Neuronal stem cell (in vitro differentiated cells): ENCODE measurements around the gene ILK.

ENCODE experiments used
- DNase-seq: peaks from one replicate; pipeline ENCODE4 v3.0.0-alpha.2; 2013; ENCODE audit warnings: low spot score
- H2AFZ ChIP-seq: one replicate; pipeline ENCODE4 v1.6.1; 2013; ENCODE audit warnings: mild to moderate bottlenecking, low read length, inconsistent platforms
- H2AK5ac ChIP-seq: 2 replicates; pipeline ENCODE4 v1.6.1; 2013; ENCODE audit warnings: low read depth, mild to moderate bottlenecking, inconsistent platforms, low read length, moderate library complexity, mixed read lengths
- H2BK120ac ChIP-seq: 2 replicates; pipeline ENCODE4 v1.6.1; 2013; ENCODE audit warnings: low read depth, mild to moderate bottlenecking, inconsistent platforms, low read length, moderate library complexity, mixed read lengths
- H2BK12ac ChIP-seq: one replicate; pipeline ENCODE4 v1.6.1; 2013; ENCODE audit warnings: low read length, inconsistent platforms
- H2BK15ac ChIP-seq: 2 replicates; pipeline ENCODE4 v1.6.1; 2013; ENCODE audit warnings: mild to moderate bottlenecking, low read length, inconsistent platforms, mixed read lengths
- H2BK5ac ChIP-seq: one replicate; pipeline ENCODE4 v1.6.1; 2013; ENCODE audit warnings: inconsistent platforms, mild to moderate bottlenecking, low read length, moderate library complexity
- H3K14ac ChIP-seq: one replicate; pipeline ENCODE4 v1.6.1; 2013; ENCODE audit warnings: low read length, inconsistent platforms
- H3K18ac ChIP-seq: 2 replicates; pipeline ENCODE4 v1.6.1; 2013; ENCODE audit warnings: low read length, inconsistent platforms
- H3K23ac ChIP-seq: 2 replicates; pipeline ENCODE4 v1.6.1; 2013; ENCODE audit warnings: low read depth, mild to moderate bottlenecking, mixed read lengths, low read length, inconsistent platforms; ENCODE audit not compliant: poor library complexity
- H3K27ac ChIP-seq: replicated peaks from 3 replicates; pipeline ENCODE4 v1.5.1; 2013; ENCODE audit warnings: low read length, inconsistent platforms
- H3K27me3 ChIP-seq, 3 experiments: 2 replicates each; pipeline ENCODE4 v1.6.1; 2013; ENCODE audit warnings: low read length in 3 of 3, mild to moderate bottlenecking in 2 of 3, inconsistent platforms in 1 of 3, low read depth in 1 of 3, mixed read lengths in 1 of 3, moderate library complexity in 1 of 3; ENCODE audit not compliant: control insufficient read depth in 3 of 3, insufficient read depth in 3 of 3
- H3K36me3 ChIP-seq, 2 donors: replicated peaks in 1 of 2; 2 replicates each; pipeline ENCODE4 v1.6.1; 2013; ENCODE audit warnings: low read length in 2 of 2; ENCODE audit not compliant: control insufficient read depth in 2 of 2, insufficient read depth in 2 of 2
- H3K4ac ChIP-seq: 2 replicates; pipeline ENCODE4 v1.6.1; 2013; ENCODE audit warnings: inconsistent platforms, mild to moderate bottlenecking, low read length, moderate library complexity
- H3K4me1 ChIP-seq, 2 donors: 1 replicate in 1 of 2; 2 replicates in 1 of 2; pipeline ENCODE4 v1.6.1; 2013; ENCODE audit warnings: low read length in 2 of 2, low read depth in 1 of 2; ENCODE audit not compliant: control insufficient read depth in 2 of 2, insufficient read depth in 1 of 2
- H3K4me2 ChIP-seq: one replicate; pipeline ENCODE4 v1.6.1; 2013; ENCODE audit warnings: mild to moderate bottlenecking, low read length, inconsistent platforms; ENCODE audit not compliant: insufficient read depth, poor library complexity, severe bottlenecking
- H3K4me3 ChIP-seq, 2 donors: 2 replicates each; pipeline ENCODE4 v1.5.1; 2013; ENCODE audit warnings: low read length in 2 of 2, mild to moderate bottlenecking in 2 of 2, inconsistent platforms in 1 of 2, moderate library complexity in 1 of 2
- H3K79me1 ChIP-seq: one replicate; pipeline ENCODE4 v1.6.1; 2013; ENCODE audit warnings: low read depth, mild to moderate bottlenecking, inconsistent platforms, low read length, moderate library complexity
- H3K9ac ChIP-seq: one replicate; pipeline ENCODE4 v1.6.1; 2013; ENCODE audit warnings: mild to moderate bottlenecking, low read depth, low read length, inconsistent platforms; ENCODE audit not compliant: poor library complexity
- H3K9me3 ChIP-seq, 2 donors: replicated peaks in 1 of 2; 2 replicates each; pipeline versions ENCODE3 to v1.6.1; 2013; ENCODE audit warnings: low read length in 2 of 2, mild to moderate bottlenecking in 2 of 2, inconsistent platforms in 1 of 2, low read depth in 1 of 2, mixed read lengths in 1 of 2, moderate library complexity in 1 of 2; ENCODE audit not compliant: control insufficient read depth in 2 of 2, insufficient read depth in 1 of 2
- H4K8ac ChIP-seq: one replicate; pipeline ENCODE4 v1.6.1; 2013; ENCODE audit warnings: low read depth, mild to moderate bottlenecking, inconsistent platforms, low read length, moderate library complexity
- H4K91ac ChIP-seq: one replicate; pipeline ENCODE4 v1.6.1; 2013; ENCODE audit warnings: low read length, low read depth, mild to moderate bottlenecking, inconsistent platforms; ENCODE audit not compliant: poor library complexity
- WGBS, 2 donors: extraction: QIAGEN DNeasy Blood & Tissue Kit; methylation state at CpG; one replicate each; pipeline ENCODE4 v1.1.7; 2013; ENCODE audit warnings: missing lambda C conversion rate in 2 of 2, mixed read lengths in 1 of 2; ENCODE audit not compliant: insufficient read length in 2 of 2, insufficient replicate concordance in 1 of 2; ENCODE audit errors: extremely low coverage in 2 of 2; 5-methylcytosine and 5-hydroxymethylcytosine counted together

Gene ILK

DNA sequence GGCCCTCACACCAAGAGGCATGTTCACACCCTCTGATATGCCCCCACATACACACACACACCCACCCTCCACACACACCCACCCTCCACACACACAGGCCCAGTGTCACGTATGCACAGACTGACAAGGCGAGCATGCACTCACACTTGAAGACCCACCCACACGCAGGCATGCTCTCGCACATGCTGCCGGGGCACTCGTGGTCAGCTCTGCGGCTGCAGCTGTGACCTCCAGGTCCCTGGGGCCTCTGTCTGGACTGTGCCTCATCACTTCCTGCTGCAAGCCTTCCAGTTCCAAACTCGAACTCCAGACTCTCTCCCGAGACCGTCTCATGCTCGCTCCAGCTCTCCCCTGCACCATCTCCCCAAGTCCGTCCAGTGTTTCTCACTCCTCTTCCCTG, 42.5 kb downstream of the ILK start:
- Histone ChIP-seq H3K4ac (no peak overlapping the region), H3K4me1 (peaks cover 2 to 6% of the 10 kb centered on the region in 2 donors), H2AFZ (no peak overlapping the region), H3K23ac (peak overlapping the region; percentile 77), H3K9ac (no peak overlapping the region), H4K91ac (no peak overlapping the region), H3K4me2 (no peak overlapping the region), H3K14ac (no peak overlapping the region), H3K27ac (no peak overlapping the region), H3K18ac (no peak overlapping the region), H3K27me3 (peaks cover 0 to 2% (median 0%) of the 10 kb centered on the region in 3 experiments), H3K9me3 (no peaks in the 10 kb centered on the region), H3K4me3 (no peak overlapping the region), H3K36me3 (peaks cover 0 to 68% of the 10 kb centered on the region in 2 donors), H2BK120ac (no peak overlapping the region), H2BK5ac (no peak overlapping the region), H2AK5ac (no peak overlapping the region), H3K79me1 (no peaks in the 10 kb centered on the region), H2BK12ac (no peak overlapping the region), H4K8ac (no peak overlapping the region), H2BK15ac (no peak overlapping the region)
- no CpG with 5 or more reads among the region's 12 CpGs for WGBS, 2 donors
- DNase-seq, result no peak

DNA sequence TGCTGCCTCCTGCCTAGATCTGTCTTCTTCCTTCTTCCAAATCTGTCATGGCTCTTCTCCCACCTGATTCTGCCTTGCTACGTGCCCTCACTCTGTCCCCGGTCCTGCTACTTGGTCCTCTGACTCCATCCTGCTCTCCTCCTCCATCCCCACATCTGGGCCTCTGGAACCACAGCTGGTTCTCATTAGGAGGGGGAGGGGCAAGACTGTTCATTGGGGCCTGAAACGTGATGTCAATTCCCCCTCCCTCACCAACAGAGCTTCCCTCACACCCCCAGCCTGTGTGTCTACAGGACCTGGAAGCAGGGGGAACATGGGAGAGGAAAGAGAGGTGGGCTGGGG, 43.0 kb downstream of the ILK start:
- Histone ChIP-seq H3K23ac (no peak overlapping the region), H2BK15ac (no peak overlapping the region), H2BK5ac (no peak overlapping the region), H3K79me1 (no peaks in the 10 kb centered on the region), H3K4me3 (no peak overlapping the region), H3K4me1 (peaks cover 2 to 6% of the 10 kb centered on the region in 2 donors), H3K4me2 (no peak overlapping the region), H2BK120ac (no peak overlapping the region), H3K27me3 (peaks cover 0 to 2% (median 0%) of the 10 kb centered on the region in 3 experiments), H3K9me3 (no peaks in the 10 kb centered on the region), H2AFZ (no peak overlapping the region), H3K14ac (no peak overlapping the region), H4K8ac (no peak overlapping the region), H3K4ac (no peak overlapping the region), H3K36me3 (peaks cover 0 to 67% of the 10 kb centered on the region in 2 donors), H3K18ac (no peak overlapping the region), H3K9ac (no peak overlapping the region), H4K91ac (no peak overlapping the region), H2AK5ac (peak overlapping the region; percentile 22), H3K27ac (no peak overlapping the region), H2BK12ac (no peak overlapping the region)
- WGBS, 2 donors, result no CpG with 5 or more reads among the region's 3 CpGs
- DNase-seq, result no peak

DNA sequence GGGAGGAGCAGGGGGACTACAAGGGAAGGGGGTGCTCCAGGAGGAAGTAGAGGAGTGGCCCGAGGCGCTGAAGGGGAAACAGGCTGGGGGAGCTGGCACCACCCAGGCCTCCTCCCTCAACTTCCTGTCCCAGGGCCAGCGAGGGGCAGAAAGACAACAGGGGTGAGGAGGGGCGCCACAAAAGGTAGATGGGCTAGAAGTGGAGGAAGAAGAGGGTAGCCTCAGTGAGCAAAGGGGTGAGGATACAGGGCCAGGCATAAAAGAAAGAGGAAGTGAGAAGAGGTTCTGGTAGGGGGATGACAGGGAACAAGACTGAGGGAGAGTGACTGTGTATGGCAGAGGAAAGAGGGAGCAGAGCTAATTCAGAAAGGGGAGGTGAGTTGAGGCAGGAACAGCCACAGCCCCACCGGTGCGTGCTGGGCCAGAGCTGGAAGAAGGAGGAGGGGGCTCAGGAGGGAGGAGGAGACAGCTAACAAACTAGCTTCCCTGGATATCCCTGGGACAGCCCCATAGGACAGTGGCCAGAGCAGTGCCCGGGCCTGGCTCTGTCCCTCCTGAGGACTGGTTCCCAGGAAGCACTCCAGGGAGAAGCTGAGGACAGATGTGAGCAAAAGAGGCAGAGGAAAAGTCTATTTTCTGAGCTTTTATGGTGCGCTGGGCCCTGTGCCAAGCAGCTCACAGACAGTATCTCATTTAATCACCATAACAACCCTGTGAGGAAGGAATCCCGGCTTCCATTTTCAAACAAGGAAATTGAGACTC, 43.5 kb downstream of the ILK start:
- Histone ChIP-seq H2BK15ac (no peak overlapping the region), H3K23ac (no peak overlapping the region), H3K4me3 (no peak overlapping the region), H3K18ac (no peak overlapping the region), H4K8ac (no peak overlapping the region), H3K9me3 (no peaks in the 10 kb centered on the region), H4K91ac (no peak overlapping the region), H3K4ac (no peak overlapping the region), H3K14ac (peak overlapping the region; percentile 73), H3K9ac (no peak overlapping the region), H3K27me3 (peaks cover 0 to 2% (median 0%) of the 10 kb centered on the region in 3 experiments), H3K4me1 (peaks cover 2 to 6% of the 10 kb centered on the region in 2 donors), H2BK5ac (no peak overlapping the region), H3K79me1 (no peaks in the 10 kb centered on the region), H2AFZ (no peak overlapping the region), H3K27ac (no peak overlapping the region), H3K4me2 (no peak overlapping the region), H2BK120ac (no peak overlapping the region), H3K36me3 (peaks cover 0 to 70% of the 10 kb centered on the region in 2 donors), H2AK5ac (peak overlapping the region; percentile 22), H2BK12ac (no peak overlapping the region)
- WGBS, 2 donors, result no CpG with 5 or more reads among the region's 9 CpGs
- DNase-seq, result no peak

DNA sequence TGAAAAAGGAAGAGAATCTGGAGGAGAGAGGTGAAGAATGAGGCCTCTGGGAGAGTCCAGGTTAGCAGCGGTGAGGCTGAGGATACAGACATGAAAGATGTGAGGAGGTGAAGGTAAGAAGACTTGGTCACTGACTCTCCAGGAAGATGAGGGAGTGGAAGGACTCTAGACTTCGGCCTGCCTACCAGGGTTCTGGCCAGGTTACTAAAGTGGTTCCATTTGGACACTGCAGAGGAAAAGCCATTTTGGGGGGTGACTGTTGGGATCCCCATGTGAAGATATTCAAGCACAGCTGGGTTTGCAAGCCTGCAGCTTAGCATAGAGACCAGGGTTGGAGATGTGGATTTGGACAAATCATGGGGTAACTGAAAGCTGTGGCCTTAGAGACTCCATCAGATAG, 44.3 kb downstream of the ILK start:
- H3K79me1 ChIP-seq, result no peaks in the 10 kb centered on the region
- H3K27me3 ChIP-seq, result peaks cover 0 to 2% (median 0%) of the 10 kb centered on the region in 3 experiments
- no peak for DNase-seq
- peaks cover 0 to 77% of the 10 kb centered on the region in 2 donors for H3K36me3 ChIP-seq
- H2AK5ac ChIP-seq, result no peak overlapping the region
- H2BK15ac ChIP-seq, result no peak overlapping the region
- no CpG with 5 or more reads among the region's 2 CpGs for WGBS, 2 donors
- no peak overlapping the region for H3K14ac ChIP-seq
- no peak overlapping the region for H3K4me2 ChIP-seq
- H3K4ac ChIP-seq, result no peak overlapping the region
- no peak overlapping the region for H3K4me3 ChIP-seq
- no peak overlapping the region for H2BK12ac ChIP-seq
- no peak overlapping the region for H4K8ac ChIP-seq
- no peak overlapping the region for H3K27ac ChIP-seq
- no peaks in the 10 kb centered on the region for H3K9me3 ChIP-seq
- no peak overlapping the region for H3K23ac ChIP-seq
- no peak overlapping the region for H3K9ac ChIP-seq
- no peak overlapping the region for H4K91ac ChIP-seq
- H2BK120ac ChIP-seq, result no peak overlapping the region
- no peak overlapping the region for H3K18ac ChIP-seq
- H2BK5ac ChIP-seq, result no peak overlapping the region
- no peak overlapping the region for H2AFZ ChIP-seq
- peaks cover 2 to 6% of the 10 kb centered on the region in 2 donors for H3K4me1 ChIP-seq
